Loucy (cell line): Measurements from ENCODE around the gene CGA.
A peak's percentile ranks its signal among the peaks of the same experiment; 100 is the strongest.

Source experiments
- H2AFZ ChIP-seq: fragments of 200-600 bp; sonication (generic); 2 replicates; pipeline ENCODE4 v1.6.0; 2016; ENCODE audit warnings: antibody characterized with exemption, mild to moderate bottlenecking, low read length, moderate library complexity
- H3F3A ChIP-seq: fragments of 200-600 bp; 2 replicates; pipeline ENCODE4 v1.6.0; 2016; ENCODE audit warnings: antibody characterized with exemption, low read depth, mild to moderate bottlenecking
- H3K27me3 ChIP-seq: fragments of 200-600 bp; sonication (generic); 2 replicates; pipeline ENCODE4 v1.6.1; 2014; ENCODE audit warnings: low read length, mild to moderate bottlenecking; ENCODE audit not compliant: insufficient read depth, poor library complexity, severe bottlenecking
- H3K36me3 ChIP-seq: fragments of 200-600 bp; sonication (generic); 2 replicates; pipeline ENCODE4 v1.6.1; 2016; ENCODE audit warnings: low read length; ENCODE audit not compliant: insufficient read depth
- H3K4me1 ChIP-seq: fragments of 200-600 bp; sonication (generic); 2 replicates; pipeline ENCODE4 v1.5.1; 2014; ENCODE audit warnings: low read length, mild to moderate bottlenecking; ENCODE audit not compliant: insufficient read depth, poor library complexity, severe bottlenecking
- H3K4me2 ChIP-seq: fragments of 200-600 bp; sonication (generic); 2 replicates; pipeline ENCODE4 v1.6.0; 2014; ENCODE audit warnings: antibody characterized with exemption, low read length, low read depth, mild to moderate bottlenecking; ENCODE audit not compliant: poor library complexity, severe bottlenecking
- H3K4me3 ChIP-seq: fragments of 200-600 bp; sonication (generic); 2 replicates; pipeline ENCODE4 v1.5.1; 2014; ENCODE audit warnings: low read length, mild to moderate bottlenecking, mixed read lengths; ENCODE audit not compliant: poor library complexity, severe bottlenecking
- H3K79me2 ChIP-seq: fragments of 200-600 bp; sonication (generic); 2 replicates; pipeline ENCODE4 v1.6.1; 2014; ENCODE audit warnings: low read length; ENCODE audit not compliant: insufficient read depth
- H3K9ac ChIP-seq: fragments of 200-600 bp; sonication (generic); 2 replicates; pipeline ENCODE4 v1.6.0; 2014; ENCODE audit warnings: mild to moderate bottlenecking, low read depth, low read length, moderate library complexity; ENCODE audit not compliant: poor library complexity, severe bottlenecking
- H3K9me2 ChIP-seq: fragments of 200-600 bp; sonication (generic); replicated peaks from 2 replicates; pipeline ENCODE4 v1.6.1; 2016; ENCODE audit warnings: low read depth, low read length, mixed read lengths
- H3K9me3 ChIP-seq: fragments of 200-600 bp; sonication (generic); 2 replicates; pipeline ENCODE4 v1.6.1; 2014; ENCODE audit warnings: mild to moderate bottlenecking, antibody characterized with exemption, low read length, low read depth; ENCODE audit not compliant: insufficient read depth
- H4K20me1 ChIP-seq: fragments of 200-600 bp; sonication (generic); 2 replicates; pipeline ENCODE4 v1.6.0; 2014; ENCODE audit warnings: antibody characterized with exemption, low read length, mild to moderate bottlenecking; ENCODE audit not compliant: insufficient read depth, poor library complexity, severe bottlenecking
- EZH2phosphoT487 ChIP-seq: fragments of 200-600 bp; IDR thresholded peaks from 2 replicates; pipeline ENCODE4 v1.6.1; 2018; ENCODE audit warnings: antibody characterized with exemption, mild to moderate bottlenecking, moderate library complexity, borderline replicate concordance
- TF ChIP-seq, protein P1 (sequence below): fragments of 200-600 bp; sonication (generic); conservative IDR thresholded peaks from 2 replicates; pipeline ENCODE4 v1.5.1; 2014; ENCODE audit warnings: mild to moderate bottlenecking, antibody characterized with exemption, low read length

CGA gene

DNA sequence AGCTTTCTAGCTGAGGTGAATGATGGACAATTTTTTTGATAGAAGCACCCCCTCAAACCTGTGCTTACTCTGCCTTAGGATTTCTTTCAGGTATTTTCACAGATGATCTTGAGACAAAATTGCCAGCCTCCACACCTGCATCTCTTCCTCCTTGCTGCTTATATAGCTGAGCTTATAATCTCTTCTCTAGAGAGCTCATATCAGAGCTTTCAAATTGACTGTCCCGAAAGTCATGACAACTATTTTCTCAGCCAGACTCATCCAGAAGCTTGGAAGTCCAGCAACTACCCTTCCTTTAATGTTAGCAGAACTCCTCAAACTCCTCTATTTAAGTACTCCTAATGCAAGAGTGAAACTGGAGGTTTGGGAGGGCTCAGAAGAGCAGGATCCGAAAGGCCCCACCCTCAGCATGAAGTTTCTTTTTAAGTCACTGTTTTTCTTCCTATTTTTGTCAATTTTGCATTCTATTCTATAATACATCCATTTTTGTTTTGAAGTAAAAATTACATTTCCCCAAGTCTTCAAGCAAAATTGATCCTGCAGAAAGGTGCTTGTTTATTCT, 12.7 kb downstream of the CGA start:
- Histone ChIP-seq H3K9ac (no peak overlapping the region), H3K9me2 (no peaks in the 10 kb centered on the region), H3K4me2 (no peak overlapping the region), H3K4me3 (no peak overlapping the region), H3K36me3 (no peaks in the 10 kb centered on the region), H4K20me1 (no peaks in the 10 kb centered on the region), H3F3A (no peaks in the 10 kb centered on the region), H3K79me2 (no peaks in the 10 kb centered on the region), H2AFZ (no peak overlapping the region), H3K4me1 (no peaks in the 10 kb centered on the region), H3K27me3 (no peaks in the 10 kb centered on the region), H3K9me3 (no peaks in the 10 kb centered on the region)
- no peak for TF ChIP-seq EZH2phosphoT487
- TF ChIP-seq, protein P1, sequence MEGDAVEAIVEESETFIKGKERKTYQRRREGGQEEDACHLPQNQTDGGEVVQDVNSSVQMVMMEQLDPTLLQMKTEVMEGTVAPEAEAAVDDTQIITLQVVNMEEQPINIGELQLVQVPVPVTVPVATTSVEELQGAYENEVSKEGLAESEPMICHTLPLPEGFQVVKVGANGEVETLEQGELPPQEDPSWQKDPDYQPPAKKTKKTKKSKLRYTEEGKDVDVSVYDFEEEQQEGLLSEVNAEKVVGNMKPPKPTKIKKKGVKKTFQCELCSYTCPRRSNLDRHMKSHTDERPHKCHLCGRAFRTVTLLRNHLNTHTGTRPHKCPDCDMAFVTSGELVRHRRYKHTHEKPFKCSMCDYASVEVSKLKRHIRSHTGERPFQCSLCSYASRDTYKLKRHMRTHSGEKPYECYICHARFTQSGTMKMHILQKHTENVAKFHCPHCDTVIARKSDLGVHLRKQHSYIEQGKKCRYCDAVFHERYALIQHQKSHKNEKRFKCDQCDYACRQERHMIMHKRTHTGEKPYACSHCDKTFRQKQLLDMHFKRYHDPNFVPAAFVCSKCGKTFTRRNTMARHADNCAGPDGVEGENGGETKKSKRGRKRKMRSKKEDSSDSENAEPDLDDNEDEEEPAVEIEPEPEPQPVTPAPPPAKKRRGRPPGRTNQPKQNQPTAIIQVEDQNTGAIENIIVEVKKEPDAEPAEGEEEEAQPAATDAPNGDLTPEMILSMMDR = no peak

DNA sequence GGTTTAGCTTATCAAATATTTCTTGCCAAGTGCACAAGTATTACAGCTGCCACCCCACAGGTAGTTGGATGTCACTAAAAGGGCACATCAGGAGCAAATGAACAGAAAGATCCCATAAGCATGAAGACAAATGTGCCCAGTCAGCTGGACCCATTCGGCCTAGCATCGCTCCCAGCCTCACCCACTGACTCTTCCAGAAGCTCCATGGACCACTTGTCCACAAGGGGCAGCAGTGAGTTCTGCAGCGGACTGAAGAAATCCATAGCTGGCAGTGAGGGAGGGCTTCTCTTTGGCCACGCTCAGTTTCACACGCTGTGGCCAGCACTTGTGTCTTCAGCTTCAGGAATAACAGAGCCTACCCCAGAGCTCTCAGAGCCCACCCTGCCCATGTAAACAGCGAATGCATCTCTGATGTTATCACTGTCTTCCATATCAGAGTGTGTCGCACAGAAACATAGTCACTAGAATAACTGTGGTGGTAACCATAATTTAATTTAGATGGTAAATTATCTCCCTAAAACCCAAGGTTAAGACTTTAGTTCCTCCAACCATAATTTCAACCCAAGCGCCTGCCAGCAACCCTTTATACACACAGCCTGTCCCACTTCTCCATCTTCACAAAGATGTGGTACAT, 15.8 kb downstream of the CGA start:
- no peak overlapping the region for H3K4me2 ChIP-seq
- no peaks in the 10 kb centered on the region for H3K36me3 ChIP-seq
- H3K4me3 ChIP-seq = no peak overlapping the region
- no peaks in the 10 kb centered on the region for H3F3A ChIP-seq
- no peaks in the 10 kb centered on the region for H3K9me2 ChIP-seq
- H3K9ac ChIP-seq = no peak overlapping the region
- H3K79me2 ChIP-seq = no peaks in the 10 kb centered on the region
- no peaks in the 10 kb centered on the region for H3K27me3 ChIP-seq
- no peaks in the 10 kb centered on the region for H3K9me3 ChIP-seq
- H4K20me1 ChIP-seq = no peaks in the 10 kb centered on the region
- H2AFZ ChIP-seq = peak overlapping the region; percentile 68; the same call in 1 of the 2 replicates
- no peaks in the 10 kb centered on the region for H3K4me1 ChIP-seq
- no peak for TF ChIP-seq EZH2phosphoT487
- TF ChIP-seq, protein P1 = peak; percentile 94

DNA sequence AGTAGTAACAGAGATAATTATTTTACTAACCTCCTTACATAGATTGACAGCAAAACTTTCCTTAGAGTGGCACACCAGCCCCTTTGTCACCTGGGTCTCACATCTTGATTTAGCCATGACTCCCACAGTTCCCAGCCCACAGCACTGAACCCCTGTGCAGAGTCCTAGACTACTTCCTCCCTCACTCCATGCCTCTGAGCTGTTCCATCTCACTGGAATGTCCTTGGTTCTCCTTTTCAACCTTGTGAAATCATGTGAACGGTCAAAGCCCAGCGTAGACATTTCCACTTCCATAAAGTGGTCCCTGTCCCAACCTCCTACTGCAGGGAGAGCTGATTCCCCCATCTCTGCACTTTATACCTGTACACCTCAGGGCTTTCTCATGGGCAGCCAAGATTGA, 19.7 kb downstream of the CGA start:
- Histone ChIP-seq H3K79me2 (no peaks in the 10 kb centered on the region), H3F3A (no peaks in the 10 kb centered on the region), H3K4me3 (no peak overlapping the region), H3K27me3 (no peaks in the 10 kb centered on the region), H3K4me2 (no peak overlapping the region), H3K9me3 (no peaks in the 10 kb centered on the region), H3K9me2 (no peaks in the 10 kb centered on the region), H4K20me1 (no peaks in the 10 kb centered on the region), H3K36me3 (no peaks in the 10 kb centered on the region), H2AFZ (no peak overlapping the region), H3K4me1 (no peaks in the 10 kb centered on the region), H3K9ac (no peak overlapping the region)
- TF ChIP-seq, protein P1 = no peak
